ENCODE results near the gene DOCK9.

The DOCK9 gene

DNA sequence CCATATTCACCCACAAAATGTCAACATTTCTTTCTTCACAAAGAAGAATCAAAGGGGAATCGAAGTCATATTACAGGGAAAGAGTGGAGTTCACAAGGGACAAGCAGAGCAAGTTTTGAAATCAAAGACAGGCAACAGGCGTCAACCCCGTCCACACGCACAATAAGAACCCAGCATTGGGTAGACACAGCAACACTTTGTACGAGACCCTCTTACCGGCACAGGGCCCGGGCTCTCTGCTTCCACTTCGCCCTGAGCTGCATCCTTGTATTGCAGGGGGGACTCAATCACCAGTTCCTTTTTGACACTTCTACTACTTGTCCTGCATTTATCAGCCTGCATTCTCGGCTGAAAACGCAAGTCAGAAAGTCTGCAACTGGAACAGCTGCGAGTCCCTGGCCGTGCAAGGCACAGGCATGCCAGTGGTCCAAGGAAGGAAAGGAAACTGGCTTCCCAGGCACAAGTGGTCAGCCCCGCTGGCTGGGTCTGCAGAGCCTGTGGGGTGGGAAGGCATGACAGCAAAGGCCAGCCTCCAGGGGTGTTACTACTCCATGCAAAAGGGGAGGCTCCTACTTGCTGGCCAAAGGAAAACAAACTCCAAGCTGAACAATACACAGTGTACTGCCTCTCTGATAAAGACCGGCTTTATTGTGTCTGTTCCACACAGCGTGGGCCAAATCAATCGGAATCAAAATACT, at the start of gene DOCK9:
Gene DOCK9, minus strand, starts transcription at position 497 of the 698 bp plus-strand sequence. Its CDS starts 155 bp downstream, at position 342.
- no peak for DNase-seq

DNA sequence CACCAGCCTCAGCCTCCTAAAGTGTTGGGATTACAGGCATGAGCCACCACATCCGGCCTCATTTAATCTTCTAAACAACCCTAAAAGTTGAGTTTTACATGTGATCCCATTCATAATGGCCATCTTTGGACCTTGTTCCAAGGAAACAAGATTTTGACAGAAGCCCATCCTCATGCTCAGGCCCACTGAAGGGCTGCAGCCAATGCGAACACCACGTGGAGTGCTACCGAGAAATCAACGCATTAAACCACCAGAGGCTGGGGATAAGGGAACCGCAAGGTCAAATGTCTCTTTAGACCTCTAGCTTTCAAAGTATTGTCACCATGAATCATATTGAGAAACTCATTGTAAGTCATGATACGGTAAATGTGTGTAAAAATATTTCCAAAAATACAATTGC, 49.4 kb upstream of the DOCK9 start:
- DNase-seq: no peak

- DNase-seq: no peak
Measured at GRCh38 chr13:99022941-99023340, 45.1 kb upstream of the DOCK9 start.

DNA sequence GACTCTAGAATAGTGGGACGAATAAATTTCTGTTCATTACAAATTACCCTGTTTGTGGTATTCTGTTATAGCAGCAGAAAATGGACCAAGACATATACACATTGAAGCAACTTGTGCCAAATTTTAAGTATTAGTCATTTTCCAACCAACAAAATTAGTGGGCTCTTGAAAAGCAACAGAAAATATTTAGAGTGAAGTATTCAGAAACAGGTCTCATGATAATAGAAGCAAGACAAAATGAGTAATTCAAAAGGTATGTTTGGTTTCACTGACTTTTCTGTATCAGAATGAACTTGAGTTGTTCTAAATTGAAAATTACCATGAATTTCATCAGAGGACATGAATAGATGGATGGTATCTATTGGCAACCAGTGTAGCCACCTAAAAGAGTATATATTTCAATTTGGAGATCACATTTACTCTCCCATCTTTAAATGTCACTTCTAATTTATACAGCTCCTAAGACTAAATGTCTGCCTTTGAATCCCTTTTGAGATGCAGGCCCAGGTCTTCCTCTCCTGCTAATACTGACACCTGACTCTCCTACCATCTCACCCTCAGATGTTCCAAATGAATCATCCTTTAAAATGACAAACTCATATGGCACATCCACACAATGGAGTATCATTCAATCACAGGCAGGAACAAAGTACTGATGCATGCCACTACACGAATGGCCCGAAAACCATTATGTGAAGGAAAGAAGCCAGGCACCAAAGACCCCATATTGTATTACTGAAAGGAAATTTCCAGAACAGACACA, 40.7 kb upstream of the DOCK9 start:
- DNase-seq: no peak

- DNase-seq: no peak
Measured at GRCh38 chr13:99015606-99016490, 38.0 kb upstream of the DOCK9 start.

GRCh38 chr13:99014522-99014921, 36.7 kb upstream of the DOCK9 start:
- no peak for DNase-seq

DNA sequence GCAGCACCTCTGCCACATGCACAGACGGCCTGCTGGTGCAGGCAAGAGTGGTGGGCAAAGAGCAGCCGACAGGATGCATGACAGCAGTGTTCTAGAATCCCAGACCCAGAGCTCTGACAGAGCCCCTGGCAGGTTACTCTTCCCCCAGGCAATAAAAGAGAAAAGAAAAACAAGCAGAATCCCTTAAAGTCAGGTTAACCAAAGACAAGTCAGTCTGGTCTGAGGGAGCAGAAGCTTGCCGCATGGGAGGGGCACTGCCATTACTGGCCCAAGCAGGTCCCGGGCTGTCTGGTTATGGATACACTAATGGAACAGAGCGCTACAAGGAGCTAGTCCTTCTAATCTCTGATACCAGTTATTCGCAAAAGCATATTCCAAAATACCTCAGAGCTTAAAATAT, 36.1 kb upstream of the DOCK9 start:
- no peak for DNase-seq

DNA sequence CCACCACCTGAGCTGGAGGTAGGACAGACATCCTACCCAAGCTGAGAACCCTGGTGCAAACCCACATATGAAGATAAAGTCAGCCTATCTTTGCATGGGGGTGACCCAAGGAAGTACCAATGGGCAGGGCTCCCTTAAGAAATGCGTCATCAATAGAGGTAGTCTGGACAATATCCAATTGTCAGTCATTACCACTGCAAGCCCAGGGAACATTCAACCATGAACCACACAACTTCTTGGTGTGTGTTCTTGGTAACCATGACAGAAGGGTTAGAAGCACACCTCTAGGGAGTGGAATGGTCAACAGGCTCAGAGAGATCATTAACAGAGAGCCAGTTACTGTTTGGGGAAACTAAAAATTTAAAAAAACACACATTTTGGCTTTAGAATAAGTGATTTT, 34.7 kb upstream of the DOCK9 start:
- DNase-seq: no peak

DNA sequence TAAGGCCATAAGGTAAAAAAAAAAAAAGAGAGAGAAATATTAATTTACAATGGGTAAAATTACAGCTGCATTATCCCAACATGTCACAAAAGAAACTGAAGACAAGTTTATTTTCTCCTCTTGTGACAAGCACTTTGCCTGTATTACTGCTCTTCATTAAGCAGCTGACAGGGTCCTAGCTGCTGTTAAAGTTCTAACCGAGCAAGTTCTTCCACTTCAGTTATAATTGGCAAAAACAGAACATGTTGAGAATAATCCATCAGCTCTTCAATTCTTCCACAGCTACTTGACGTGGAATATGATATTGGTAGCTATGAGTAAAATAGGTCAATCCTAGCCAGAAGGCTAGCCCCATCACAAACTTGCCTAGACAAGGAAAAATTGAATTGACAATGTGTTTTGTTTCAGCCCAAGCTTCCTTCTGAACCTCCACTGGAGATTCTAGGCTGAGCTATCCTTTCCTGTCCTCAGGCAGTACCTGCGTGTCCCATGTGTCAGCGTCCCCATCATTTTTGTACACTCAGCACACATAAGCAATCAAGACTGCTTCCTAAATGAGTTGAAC, 32.2 kb upstream of the DOCK9 start:
- DNase-seq: peak; percentile 61

DNA sequence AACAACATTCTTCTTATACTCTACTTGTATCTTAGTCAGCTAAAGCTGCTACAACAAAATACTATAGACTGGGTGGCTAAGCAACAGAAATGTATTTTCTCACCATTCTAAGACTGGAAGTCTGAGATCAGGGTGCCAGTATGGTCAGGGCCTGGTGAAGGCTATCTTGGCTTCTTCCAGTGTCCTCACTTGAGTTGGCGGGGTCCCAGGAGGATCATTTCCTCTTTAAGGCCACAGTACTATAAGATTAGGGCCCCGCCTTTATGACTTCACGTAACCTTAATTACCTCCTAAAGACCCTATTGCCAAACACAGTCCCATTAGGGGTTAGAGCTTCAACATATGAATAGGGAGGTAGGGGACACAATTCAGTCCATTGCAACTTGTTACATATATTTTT, 30.7 kb upstream of the DOCK9 start:
- DNase-seq: no peak

DNA sequence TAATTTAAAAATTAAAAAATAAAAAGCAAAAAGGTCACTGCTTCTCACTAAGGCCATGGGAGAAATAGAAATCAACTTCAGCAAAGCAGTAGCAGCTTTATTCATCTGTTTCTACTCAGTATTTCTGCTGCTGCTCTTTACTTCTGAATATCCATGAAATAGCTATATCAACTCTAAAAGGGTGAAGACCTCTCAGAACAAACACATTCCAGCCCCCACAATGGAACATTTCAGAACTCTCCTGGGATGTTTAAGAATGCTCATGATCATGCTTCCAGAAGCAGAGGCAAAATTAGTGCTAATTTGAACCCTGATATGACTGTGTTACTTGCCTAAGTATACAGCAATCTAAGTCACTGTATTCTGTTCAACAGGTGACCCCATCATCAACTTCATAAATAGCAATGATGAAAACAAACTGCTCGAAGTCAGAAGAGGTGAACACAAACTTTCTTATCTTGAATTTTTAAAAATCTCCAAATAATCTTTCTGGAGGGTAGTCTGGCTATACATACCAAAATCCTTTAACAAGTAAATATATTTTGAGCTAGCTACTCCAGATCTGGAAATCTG, 29.6 kb upstream of the DOCK9 start:
- no peak for DNase-seq

GRCh38 chr13:99005609-99006008, 27.7 kb upstream of the DOCK9 start:
- DNase-seq: no peak

- DNase-seq: no peak
Measured at GRCh38 chr13:99004978-99005377, 27.1 kb upstream of the DOCK9 start.

GRCh38 chr13:99003851-99004471, 26.1 kb upstream of the DOCK9 start:
- no peak for DNase-seq

GRCh38 chr13:99003186-99003585, 25.3 kb upstream of the DOCK9 start:
- no peak for DNase-seq

GRCh38 chr13:99002172-99002710, 24.4 kb upstream of the DOCK9 start:
- DNase-seq: no peak

- no peak for DNase-seq
Measured at GRCh38 chr13:99000137-99000536, 22.3 kb upstream of the DOCK9 start.

- DNase-seq: no peak
Measured at GRCh38 chr13:98999639-98999952, 21.7 kb upstream of the DOCK9 start.

GRCh38 chr13:98998831-98999638, 21.2 kb upstream of the DOCK9 start:
- DNase-seq: no peak

GRCh38 chr13:98997738-98998641, 20.1 kb upstream of the DOCK9 start:
- peak; percentile 31 for DNase-seq
